GM18508 (cell line): ENCODE measurements around the gene TBXAS1.

Source experiments
- ATAC-seq: cut with Tn5 transposase; IDR thresholded peaks from one replicate; pipeline ENCODE4 v1.9.1; 2021; ENCODE audit warnings: moderate number of reproducible peaks; ENCODE audit not compliant: insufficient read depth, unreplicated experiment

TBXAS1 gene

DNA sequence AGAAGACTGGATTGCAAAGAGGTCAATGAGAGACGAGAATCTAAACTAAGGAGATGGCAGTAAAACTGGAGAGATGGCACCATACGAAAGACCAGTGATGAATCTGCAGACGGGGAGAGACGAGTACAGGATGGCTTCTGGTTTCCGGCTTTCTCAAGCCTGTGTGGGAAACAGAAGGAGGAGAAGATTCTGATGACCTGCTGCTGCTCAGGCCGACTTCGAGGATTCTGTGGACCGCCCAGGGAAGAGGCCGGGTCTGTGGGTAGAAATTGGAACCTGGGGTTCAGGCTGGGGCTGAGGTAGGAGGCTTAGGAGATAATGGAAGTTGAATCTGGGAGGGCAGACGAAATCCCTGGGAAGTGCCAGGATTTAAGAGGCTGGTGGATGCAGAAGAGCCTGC is 185.1 kb downstream of the TBXAS1 start:
- ATAC-seq = no peak

- ATAC-seq = no peak
These were observed 186.5 kb downstream of the TBXAS1 start for GRCh38 chr7:140015471-140015970.

- ATAC-seq = no peak
These were observed 187.5 kb downstream of the TBXAS1 start for GRCh38 chr7:140016540-140016939.

GRCh38 chr7:140017034-140017433 is 188.0 kb downstream of the TBXAS1 start:
- ATAC-seq = no peak

- no peak for ATAC-seq
These were observed 188.5 kb downstream of the TBXAS1 start for GRCh38 chr7:140017543-140017942.

- no peak for ATAC-seq
These were observed 189.3 kb downstream of the TBXAS1 start for GRCh38 chr7:140018125-140019043.

GRCh38 chr7:140019172-140019571 is 190.1 kb downstream of the TBXAS1 start:
- ATAC-seq = no peak

GRCh38 chr7:140019606-140020005 is 190.5 kb downstream of the TBXAS1 start:
- no peak for ATAC-seq

- no peak for ATAC-seq
These were observed 192.5 kb downstream of the TBXAS1 start for GRCh38 chr7:140021603-140022002.

- no peak for ATAC-seq
These were observed 193.6 kb downstream of the TBXAS1 start for GRCh38 chr7:140022582-140023211.

GRCh38 chr7:140023728-140024127 is 194.7 kb downstream of the TBXAS1 start:
- ATAC-seq = no peak

- ATAC-seq = no peak
These were observed 195.5 kb downstream of the TBXAS1 start for GRCh38 chr7:140024585-140024984.

DNA sequence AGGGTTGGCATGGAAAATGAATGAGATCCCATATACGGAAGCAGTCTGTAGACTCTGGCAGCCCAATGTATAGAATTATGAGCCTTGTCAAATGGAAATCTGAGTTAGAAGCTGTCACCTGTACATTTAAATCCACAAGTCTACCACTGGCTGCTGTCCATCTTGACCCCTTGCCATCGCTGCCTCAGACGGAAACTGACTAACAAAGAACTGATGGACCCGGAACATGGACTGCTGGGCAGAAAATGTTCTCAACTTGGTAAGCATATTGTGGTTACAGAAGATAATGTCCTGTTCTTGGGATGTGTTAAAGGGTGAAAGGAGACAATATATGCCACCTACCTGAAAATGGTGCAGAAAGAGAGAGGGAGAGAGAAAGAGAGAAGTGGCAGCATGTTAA is 196.2 kb downstream of the TBXAS1 start:
- ATAC-seq = no peak

DNA sequence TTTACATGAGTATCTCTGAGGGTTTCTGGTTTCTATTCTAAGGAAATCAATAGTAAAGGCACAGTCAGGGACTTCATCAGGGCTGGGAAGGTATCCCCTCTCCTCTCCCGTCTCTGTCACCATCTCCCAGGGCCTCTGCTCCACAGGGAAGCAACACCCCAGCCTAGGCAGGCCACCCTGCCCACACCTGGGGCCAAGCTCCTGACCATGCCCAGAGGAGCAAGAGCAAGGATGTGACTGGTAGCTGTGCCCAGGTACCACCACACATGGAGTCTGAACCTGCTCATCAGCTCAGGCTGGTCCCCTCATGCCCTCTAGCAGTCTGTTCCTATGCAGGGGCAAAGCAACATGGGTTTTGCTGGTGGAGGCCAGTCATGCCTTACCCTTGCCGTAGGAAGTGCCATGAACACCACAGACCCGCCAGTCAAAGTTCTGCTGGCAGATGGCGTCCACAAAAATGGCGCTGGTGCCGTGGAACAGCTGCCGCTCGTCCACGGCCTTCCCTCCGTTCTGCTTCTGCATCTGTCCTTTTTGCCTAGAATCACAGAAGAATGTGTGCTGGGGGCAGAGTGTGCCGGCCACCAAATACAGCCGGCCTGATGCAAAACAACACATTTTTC is 196.9 kb downstream of the TBXAS1 start:
- no peak for ATAC-seq

DNA sequence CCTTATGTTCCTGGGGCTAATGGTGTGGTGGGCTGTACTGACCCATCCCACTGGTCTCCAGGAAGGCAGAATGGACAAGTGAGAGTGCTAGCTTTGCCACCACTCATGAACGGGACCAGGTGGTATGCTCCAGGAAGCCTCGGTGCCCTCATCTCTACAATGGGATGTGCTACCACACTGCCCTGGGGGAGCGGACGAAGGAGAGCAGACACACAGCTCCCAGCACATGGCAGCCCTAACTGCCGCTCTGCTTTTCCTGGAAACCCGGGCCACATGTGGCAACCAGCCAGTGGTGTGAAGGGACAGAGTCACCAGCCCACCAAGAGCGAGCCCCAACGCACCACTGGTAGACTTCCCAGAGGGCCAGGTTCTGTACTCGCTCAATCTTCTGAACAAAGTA is 197.9 kb downstream of the TBXAS1 start:
- ATAC-seq = no peak

- ATAC-seq = no peak
These were observed 198.8 kb downstream of the TBXAS1 start for GRCh38 chr7:140027858-140028257.

GRCh38 chr7:140028311-140028710 is 199.2 kb downstream of the TBXAS1 start:
- ATAC-seq = no peak

DNA sequence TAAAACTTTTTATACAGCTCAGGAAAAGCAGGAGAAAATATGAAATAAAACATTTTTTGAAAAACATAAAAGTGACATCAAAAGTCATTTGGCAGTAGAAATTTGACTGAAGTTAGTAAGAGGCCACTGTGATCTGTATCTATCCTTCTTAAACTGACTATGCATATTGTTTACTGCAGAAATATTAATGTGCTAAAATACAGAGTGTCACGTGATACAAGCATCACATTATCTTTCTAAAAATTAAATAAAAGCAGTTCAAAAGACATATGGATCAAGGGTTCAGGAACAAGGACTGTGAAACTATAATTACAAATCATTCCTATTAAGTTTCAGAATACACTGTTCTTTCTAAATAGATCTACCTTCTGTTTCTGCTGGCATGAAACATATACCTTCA is 200.0 kb downstream of the TBXAS1 start:
- no peak for ATAC-seq

DNA sequence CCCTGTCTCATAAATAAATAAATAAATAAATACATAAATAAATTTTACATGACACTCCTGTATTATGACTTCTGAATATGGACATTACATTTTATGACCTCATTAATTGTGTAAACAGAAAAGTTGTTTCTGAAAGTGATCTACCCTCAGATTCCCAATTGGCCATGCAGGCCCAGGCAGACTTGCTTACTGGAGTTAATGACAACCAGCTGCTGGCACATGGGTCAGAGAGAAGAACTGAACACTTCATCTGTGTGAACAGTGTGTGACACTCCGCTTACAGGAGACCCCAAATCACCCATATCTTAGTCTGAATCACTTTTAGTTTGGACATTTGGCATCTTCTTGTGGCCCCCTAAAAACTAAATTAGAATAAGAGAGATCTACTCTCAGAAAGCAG is 202.3 kb downstream of the TBXAS1 start:
- no peak for ATAC-seq

- ATAC-seq = no peak
These were observed 204.0 kb downstream of the TBXAS1 start for GRCh38 chr7:140033036-140033435.

DNA sequence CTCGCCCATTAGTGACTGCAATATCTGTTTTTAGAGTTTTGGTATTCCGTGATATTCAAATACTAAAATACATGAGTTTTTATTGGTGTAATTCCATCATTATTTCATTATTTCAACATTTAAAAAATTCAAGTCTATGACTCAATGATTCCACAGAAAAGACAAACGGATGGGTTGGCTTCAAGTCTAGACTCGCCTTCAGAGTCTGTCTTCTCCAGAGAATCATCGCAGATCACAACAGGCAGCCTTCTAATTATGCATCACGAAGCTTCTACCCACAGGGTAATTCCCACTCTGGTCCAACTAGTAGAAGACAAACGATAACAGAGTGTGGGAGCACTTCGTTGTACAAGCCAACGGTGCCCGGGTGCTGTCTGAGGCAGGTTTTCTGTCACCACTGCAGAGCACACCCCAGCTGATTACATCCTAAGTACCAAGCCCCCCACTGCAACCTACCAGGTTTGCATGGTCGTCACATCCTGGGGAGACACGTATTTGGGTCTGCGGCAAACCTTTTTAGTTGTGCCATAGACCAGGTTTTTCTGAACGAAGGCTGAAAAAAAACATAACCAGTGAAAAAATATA is 204.8 kb downstream of the TBXAS1 start:
- no peak for ATAC-seq
